GM23338 (cell line): ENCODE data around the gene PHF8. TPM values are rescaled to one million over a fixed set of nuclear protein-coding genes. Genes with fewer than 3 reads are reported as not detected.

Experiments used
- ATAC-seq: fragments of 200-7000 bp; cut with Tn5 transposase; 3 replicates; pipeline ENCODE4 v1.9.1; 2020
- DNase-seq: peaks from one replicate; pipeline ENCODE4 v3.0.0-alpha.2; 2015; ENCODE audit warnings: low spot score
- H2AFZ ChIP-seq: fragments of 200-600 bp; sonication (generic); 2 replicates; pipeline ENCODE4 v1.8.0; 2016; ENCODE audit warnings: antibody characterized with exemption, mild to moderate bottlenecking, moderate library complexity
- H3F3A ChIP-seq: fragments of 200-600 bp; sonication (generic); replicated peaks from 2 replicates; pipeline ENCODE4 v1.8.0; 2017; ENCODE audit warnings: antibody characterized with exemption, mixed run types, low read depth
- H3K27ac ChIP-seq: fragments of 200-600 bp; sonication (generic); 2 replicates; pipeline ENCODE4 v1.6.1; 2016; ENCODE audit warnings: low read depth
- H3K27me3 ChIP-seq: fragments of 200-600 bp; sonication (generic); 2 replicates; pipeline ENCODE4 v1.8.0; 2016; ENCODE audit warnings: mild to moderate bottlenecking, mixed run types, moderate library complexity; ENCODE audit not compliant: insufficient read depth
- H3K36me3 ChIP-seq: fragments of 200-600 bp; sonication (generic); 2 replicates; pipeline ENCODE4 v1.8.0; 2016; ENCODE audit warnings: mild to moderate bottlenecking; ENCODE audit not compliant: insufficient read depth
- H3K4me1 ChIP-seq: fragments of 200-600 bp; sonication (generic); 2 replicates; pipeline ENCODE4 v1.8.0; 2016; ENCODE audit warnings: mild to moderate bottlenecking, moderate library complexity; ENCODE audit not compliant: insufficient read depth
- H3K4me2 ChIP-seq: fragments of 200-600 bp; sonication (generic); 2 replicates; pipeline ENCODE4 v1.7.1; 2017; ENCODE audit warnings: mixed run types
- H3K4me3 ChIP-seq: fragments of 200-600 bp; sonication (generic); 2 replicates; pipeline ENCODE4 v1.6.1; 2016; ENCODE audit warnings: mixed run types
- H3K79me2 ChIP-seq: fragments of 200-600 bp; sonication (generic); replicated peaks from 2 replicates; pipeline ENCODE4 v1.8.0; 2017; ENCODE audit warnings: mild to moderate bottlenecking; ENCODE audit not compliant: insufficient read depth
- H3K9me2 ChIP-seq: fragments of 200-600 bp; sonication (generic); 2 replicates; pipeline ENCODE4 v1.8.0; 2017; ENCODE audit not compliant: insufficient read depth
- H4K20me1 ChIP-seq: fragments of 200-600 bp; sonication (generic); replicated peaks from 2 replicates; pipeline ENCODE4 v1.8.0; 2017; ENCODE audit warnings: mild to moderate bottlenecking; ENCODE audit not compliant: insufficient read depth
- H3K27ac Mint-ChIP-seq: 2 replicates; pipeline ENCODE4 v1.8.0; 2020; ENCODE audit warnings: inconsistent platforms, mild to moderate bottlenecking, moderate library complexity, mixed read lengths
- H3K27me3 Mint-ChIP-seq: 3 replicates; pipeline ENCODE4 v1.8.0; 2022; ENCODE audit warnings: low read depth, mild to moderate bottlenecking, moderate library complexity, mixed read lengths, inconsistent platforms; ENCODE audit not compliant: insufficient read depth, poor library complexity
- H3K36me3 Mint-ChIP-seq: 3 replicates; pipeline ENCODE4 v1.8.0; 2021; ENCODE audit warnings: low read depth, mild to moderate bottlenecking, inconsistent platforms, moderate library complexity, mixed read lengths
- H3K4me1 Mint-ChIP-seq: 3 replicates; pipeline ENCODE4 v1.8.0; 2020; ENCODE audit warnings: mild to moderate bottlenecking, inconsistent platforms, mixed read lengths
- H3K4me3 Mint-ChIP-seq: 3 replicates; pipeline ENCODE4 v1.8.0; 2021; ENCODE audit warnings: moderate library complexity, mild to moderate bottlenecking, inconsistent platforms, mixed read lengths
- H3K9me3 Mint-ChIP-seq: 3 replicates; pipeline ENCODE4 v1.8.0; 2020; ENCODE audit warnings: moderate library complexity, mild to moderate bottlenecking, inconsistent platforms, mixed read lengths
- CREB1 ChIP-seq: fragments of 250-450 bp; sonication (Bioruptor Pico); IDR thresholded peaks from 2 replicates; pipeline ENCODE4 v1.5.0; 2020; ENCODE audit warnings: low read depth, mild to moderate bottlenecking, moderate library complexity
- EZH2 ChIP-seq: fragments of 200-600 bp; sonication (generic); IDR thresholded peaks from one replicate; pipeline ENCODE4 v1.8.0; 2017; ENCODE audit warnings: antibody characterized with exemption, mild to moderate bottlenecking, low read depth; ENCODE audit not compliant: unreplicated experiment
- EZH2phosphoT487 ChIP-seq: fragments of 200-600 bp; sonication (generic); IDR thresholded peaks from one replicate; pipeline ENCODE4 v1.8.1; 2018; ENCODE audit warnings: antibody characterized with exemption; ENCODE audit not compliant: unreplicated experiment
- JUNB ChIP-seq: IDR thresholded peaks from one replicate; pipeline ENCODE4 v1.6.1; 2016; ENCODE audit warnings: antibody characterized with exemption; ENCODE audit not compliant: unreplicated experiment
- NANOG ChIP-seq: IDR thresholded peaks from 2 replicates; pipeline ENCODE4 v1.6.1; 2016; ENCODE audit warnings: antibody characterized with exemption, borderline replicate concordance
- STAT1 ChIP-seq: IDR thresholded peaks from one replicate; pipeline ENCODE4 v1.6.1; 2016; ENCODE audit warnings: antibody characterized with exemption; ENCODE audit not compliant: unreplicated experiment
- ZNF114 ChIP-seq: fragments of 250-450 bp; sonication (Bioruptor Pico); IDR thresholded peaks from 2 replicates; pipeline ENCODE4 v1.5.0; 2020; ENCODE audit warnings: mild to moderate bottlenecking, moderate library complexity
- ZNF331 ChIP-seq: fragments of 250-450 bp; sonication (Bioruptor Pico); IDR thresholded peaks from 2 replicates; pipeline ENCODE4 v1.5.0; 2020; ENCODE audit warnings: low read depth, mild to moderate bottlenecking, moderate library complexity
- polyA plus RNA-seq: library from polyadenylated mRNA; unstranded; fragments of >200 nt; fragmentation: Nextera tagmentation; extraction: Ambion mirVana; gene quantifications from 2 replicates; pipeline ENCODE4 v1.2.1, GENCODE V29; 2016
- total RNA-seq: library from RNA; depleted of rRNA; stranded (reverse); fragments of >200 nt; shearing (Covaris generic); gene quantifications from 2 replicates; pipeline ENCODE4 v1.2.3, GENCODE V29; 2014
- TF ChIP-seq, protein P1 (sequence below), 2 experiments: fragments of 200-600 bp in 1 of 2; sonication (generic) in 1 of 2; conservative IDR thresholded peaks; 2 replicates each; pipeline versions ENCODE4 v1.5.1 to v1.6.1; 2016 to 2017; ENCODE audit warnings: antibody characterized with exemption in 2 of 2, low read depth in 2 of 2, mild to moderate bottlenecking in 2 of 2, moderate library complexity in 1 of 2
- TF ChIP-seq, protein P2 (sequence below): IDR thresholded peaks from 2 replicates; pipeline ENCODE4 v1.6.1; 2016; ENCODE audit warnings: antibody characterized with exemption

PHF8 gene
- total and polyA plus RNA-seq, 2 experiments from 2014 or later = 12.8 to 30.6 TPM

DNA sequence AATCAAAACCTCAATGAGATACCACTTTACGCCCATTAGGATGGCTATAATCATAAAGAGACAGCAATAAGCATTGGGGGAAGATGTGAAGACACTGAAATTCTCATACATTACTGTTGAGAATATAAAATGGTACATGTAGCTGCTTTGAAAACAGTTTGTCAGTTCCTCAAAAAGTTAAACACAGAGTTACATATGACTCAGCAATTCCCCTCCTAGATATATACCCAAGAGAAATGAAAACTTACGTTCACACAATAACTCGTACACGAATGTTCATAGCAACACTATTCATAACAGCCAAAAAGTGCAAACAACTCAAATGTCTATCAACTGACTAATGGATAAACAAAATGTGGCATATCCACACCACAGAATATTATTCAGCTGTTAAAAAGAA, 36.6 kb downstream of the PHF8 start:
- Mint-ChIP-seq H3K4me3 (no peak overlapping the region), H3K27me3 (peaks cover 1% of the 10 kb centered on the region), H3K27ac (no peak overlapping the region), H3K4me1 (no peaks in the 10 kb centered on the region), H3K9me3 (no peaks in the 10 kb centered on the region), H3K36me3 (peaks cover 31% of the 10 kb centered on the region)
- Histone ChIP-seq H3K4me1 (no peaks in the 10 kb centered on the region), H3K27me3 (no peaks in the 10 kb centered on the region), H3K4me2 (no peak overlapping the region), H3F3A (no peaks in the 10 kb centered on the region), H3K36me3 (no peaks in the 10 kb centered on the region), H3K27ac (no peak overlapping the region), H3K9me2 (no peaks in the 10 kb centered on the region), H2AFZ (no peak overlapping the region), H3K79me2 (no peaks in the 10 kb centered on the region), H3K4me3 (no peak overlapping the region), H4K20me1 (no peaks in the 10 kb centered on the region)
- ATAC-seq (no peak), DNase-seq (no peak)
- TF ChIP-seq NANOG (no peak), CREB1 (no peak), EZH2phosphoT487 (no peak), JUNB (no peak), ZNF331 (CRISPR knock-in tag) (no peak)
- TF ChIP-seq, protein P1, sequence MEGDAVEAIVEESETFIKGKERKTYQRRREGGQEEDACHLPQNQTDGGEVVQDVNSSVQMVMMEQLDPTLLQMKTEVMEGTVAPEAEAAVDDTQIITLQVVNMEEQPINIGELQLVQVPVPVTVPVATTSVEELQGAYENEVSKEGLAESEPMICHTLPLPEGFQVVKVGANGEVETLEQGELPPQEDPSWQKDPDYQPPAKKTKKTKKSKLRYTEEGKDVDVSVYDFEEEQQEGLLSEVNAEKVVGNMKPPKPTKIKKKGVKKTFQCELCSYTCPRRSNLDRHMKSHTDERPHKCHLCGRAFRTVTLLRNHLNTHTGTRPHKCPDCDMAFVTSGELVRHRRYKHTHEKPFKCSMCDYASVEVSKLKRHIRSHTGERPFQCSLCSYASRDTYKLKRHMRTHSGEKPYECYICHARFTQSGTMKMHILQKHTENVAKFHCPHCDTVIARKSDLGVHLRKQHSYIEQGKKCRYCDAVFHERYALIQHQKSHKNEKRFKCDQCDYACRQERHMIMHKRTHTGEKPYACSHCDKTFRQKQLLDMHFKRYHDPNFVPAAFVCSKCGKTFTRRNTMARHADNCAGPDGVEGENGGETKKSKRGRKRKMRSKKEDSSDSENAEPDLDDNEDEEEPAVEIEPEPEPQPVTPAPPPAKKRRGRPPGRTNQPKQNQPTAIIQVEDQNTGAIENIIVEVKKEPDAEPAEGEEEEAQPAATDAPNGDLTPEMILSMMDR (conservative IDR thresholded peaks at IDR 0.05; ENCODE audit: low read depth in 2 of 2) = no peak

DNA sequence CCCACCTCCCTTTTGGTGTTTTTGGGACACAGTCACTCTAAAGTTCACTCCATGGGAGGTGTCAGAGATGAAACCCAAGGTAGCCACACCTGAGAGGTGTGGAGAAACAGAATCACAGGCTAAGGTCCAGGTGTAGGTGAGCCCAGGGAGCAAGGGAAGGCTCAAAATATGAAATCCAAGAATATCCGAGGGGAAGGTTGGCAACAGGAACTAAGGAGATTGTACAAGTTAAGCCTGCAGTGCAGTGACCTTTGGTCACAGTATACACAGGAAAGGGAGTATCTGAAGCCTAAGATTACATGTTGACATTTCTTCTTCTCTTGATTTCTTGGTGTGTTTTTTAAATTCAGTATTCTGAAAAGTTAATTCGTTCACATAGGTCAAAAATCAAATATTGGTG, 46.5 kb downstream of the PHF8 start:
- ATAC-seq (no peak), DNase-seq (no peak)
- no peaks in the 10 kb centered on the region for H3K79me2 ChIP-seq
- Mint-ChIP-seq H3K36me3 (peaks cover 47% of the 10 kb centered on the region), H3K9me3 (no peaks in the 10 kb centered on the region; the same call in 2 of the 3 replicates), H3K4me3 (no peak overlapping the region), H3K27ac (peak overlapping the region; percentile 56; the same call in 1 of the 2 replicates), H3K4me1 (no peaks in the 10 kb centered on the region), H3K27me3 (no peaks in the 10 kb centered on the region)
- no peak for TF ChIP-seq EZH2
- TF ChIP-seq, protein P2, sequence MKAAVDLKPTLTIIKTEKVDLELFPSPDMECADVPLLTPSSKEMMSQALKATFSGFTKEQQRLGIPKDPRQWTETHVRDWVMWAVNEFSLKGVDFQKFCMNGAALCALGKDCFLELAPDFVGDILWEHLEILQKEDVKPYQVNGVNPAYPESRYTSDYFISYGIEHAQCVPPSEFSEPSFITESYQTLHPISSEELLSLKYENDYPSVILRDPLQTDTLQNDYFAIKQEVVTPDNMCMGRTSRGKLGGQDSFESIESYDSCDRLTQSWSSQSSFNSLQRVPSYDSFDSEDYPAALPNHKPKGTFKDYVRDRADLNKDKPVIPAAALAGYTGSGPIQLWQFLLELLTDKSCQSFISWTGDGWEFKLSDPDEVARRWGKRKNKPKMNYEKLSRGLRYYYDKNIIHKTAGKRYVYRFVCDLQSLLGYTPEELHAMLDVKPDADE = no peak
- TF ChIP-seq, protein P1 (conservative IDR thresholded peaks at IDR 0.05; ENCODE audit: low read depth in 2 of 2) = no peak
- TF ChIP-seq STAT1 = no peak
- no peak for TF ChIP-seq EZH2phosphoT487
- TF ChIP-seq NANOG = no peak
- no peak for TF ChIP-seq JUNB
- TF ChIP-seq ZNF114 (CRISPR knock-in tag) = no peak
- H3K9me2 ChIP-seq = no peaks in the 10 kb centered on the region
- no peaks in the 10 kb centered on the region for H3K27me3 ChIP-seq
- no peak overlapping the region for H2AFZ ChIP-seq
- no peak overlapping the region for H3K27ac ChIP-seq
- no peak overlapping the region for H3K4me2 ChIP-seq
- H3K4me1 ChIP-seq = no peaks in the 10 kb centered on the region
- H4K20me1 ChIP-seq = no peaks in the 10 kb centered on the region
- peaks cover 9% of the 10 kb centered on the region; the same call in 1 of the 2 replicates for H3K36me3 ChIP-seq
- H3F3A ChIP-seq = no peaks in the 10 kb centered on the region
- no peak overlapping the region for H3K4me3 ChIP-seq
